Osteoblast (primary cell): ENCODE measurements around the gene EIF2S3. TPM values are rescaled to one million over a fixed set of nuclear protein-coding genes. Genes with fewer than 3 reads are reported as not detected.
"Not testable (repeated sequence)": the region's sequence is repeated elsewhere in the genome, so short reads cannot be mapped to it uniquely, and the experiment has no call there.

Experiments
- DNase-seq: peaks from one replicate; pipeline ENCODE4 v3.0.0; 2011; ENCODE audit warnings: low spot score, mixed read lengths; ENCODE audit not compliant: insufficient read length; ENCODE audit errors: missing footprints
- H2AFZ ChIP-seq: 2 replicates; pipeline ENCODE4 v1.6.0; 2011; ENCODE audit warnings: mild to moderate bottlenecking, low read length
- H3K27ac ChIP-seq: 2 replicates; pipeline ENCODE4 v1.5.1; 2011; ENCODE audit warnings: mild to moderate bottlenecking, low read depth, low read length, moderate library complexity
- H3K27me3 ChIP-seq: 2 replicates; pipeline ENCODE4 v1.6.0; 2012; ENCODE audit warnings: mild to moderate bottlenecking, control low read depth, inconsistent platforms, low read length, moderate library complexity; ENCODE audit not compliant: insufficient read depth
- H3K36me3 ChIP-seq: 2 replicates; pipeline ENCODE4 v1.5.1; 2011; ENCODE audit warnings: mild to moderate bottlenecking, low read length, control low read depth, moderate library complexity; ENCODE audit not compliant: insufficient read depth
- H3K4me1 ChIP-seq: 2 replicates; pipeline ENCODE4 v1.5.1; 2011; ENCODE audit warnings: mild to moderate bottlenecking, low read length, control low read depth, moderate library complexity; ENCODE audit not compliant: insufficient read depth
- H3K4me2 ChIP-seq: 2 replicates; pipeline ENCODE4 v1.6.0; 2011; ENCODE audit warnings: mild to moderate bottlenecking, low read length; ENCODE audit not compliant: insufficient read depth
- H3K4me3 ChIP-seq: fragments of 200-600 bp; sonication (generic); 3 replicates; pipeline ENCODE4 v1.5.1; 2012; ENCODE audit warnings: mild to moderate bottlenecking, low read length, inconsistent platforms; ENCODE audit not compliant: insufficient read depth
- H3K79me2 ChIP-seq: 2 replicates; pipeline ENCODE4 v1.6.0; 2012; ENCODE audit warnings: mild to moderate bottlenecking, low read length, control low read depth, inconsistent platforms; ENCODE audit not compliant: insufficient read depth
- H3K9me3 ChIP-seq: 2 replicates; pipeline ENCODE4 v1.5.1; 2011; ENCODE audit warnings: low read depth, low read length, control low read depth
- H4K20me1 ChIP-seq: 2 replicates; pipeline ENCODE4 v1.6.0; 2012; ENCODE audit warnings: mild to moderate bottlenecking, low read length, control low read depth; ENCODE audit not compliant: insufficient read depth
- CTCF ChIP-seq: IDR thresholded peaks from 2 replicates; pipeline ENCODE4 v1.5.1; 2011; ENCODE audit warnings: mild to moderate bottlenecking, low read depth, low read length, moderate library complexity; ENCODE audit errors: extremely low read depth
- total RNA-seq: library from RNA; depleted of rRNA; stranded (reverse); fragments of >200 nt; gene quantifications from 2 replicates; pipeline ENCODE4 v1.2.3, GENCODE V29; 2012

Gene EIF2S3
- total RNA-seq, 1 donor, result 374 TPM

GRCh38 chrX:24027985-24028384 is 26.8 kb upstream of the EIF2S3 start:
- no peak for DNase-seq
- Histone ChIP-seq H3K79me2 (peaks cover 21% of the 10 kb centered on the region), H2AFZ (no peak overlapping the region), H3K27ac (no peak overlapping the region), H3K9me3 (no peaks in the 10 kb centered on the region), H4K20me1 (no peaks in the 10 kb centered on the region), H3K4me2 (no peak overlapping the region), H3K27me3 (no peaks in the 10 kb centered on the region), H3K4me3 (no peak overlapping the region), H3K36me3 (no peaks in the 10 kb centered on the region), H3K4me1 (no peaks in the 10 kb centered on the region)
- TF ChIP-seq CTCF, result no peak

- DNase-seq, result no peak
- Histone ChIP-seq H3K27me3 (no peaks in the 10 kb centered on the region), H4K20me1 (no peaks in the 10 kb centered on the region), H3K27ac (no peak overlapping the region), H2AFZ (no peak overlapping the region), H3K4me1 (no peaks in the 10 kb centered on the region), H3K36me3 (no peaks in the 10 kb centered on the region), H3K9me3 (no peaks in the 10 kb centered on the region), H3K4me2 (no peak overlapping the region), H3K4me3 (no peak overlapping the region), H3K79me2 (no peaks in the 10 kb centered on the region)
- no peak for TF ChIP-seq CTCF
Observed at GRCh38 chrX:24030597-24030996, 24.2 kb upstream of the EIF2S3 start.

- Histone ChIP-seq H4K20me1 (no peaks in the 10 kb centered on the region), H3K27me3 (no peaks in the 10 kb centered on the region), H3K27ac (no peak overlapping the region), H2AFZ (no peak overlapping the region), H3K4me3 (no peak overlapping the region), H3K9me3 (no peaks in the 10 kb centered on the region), H3K4me2 (no peak overlapping the region), H3K36me3 (no peaks in the 10 kb centered on the region), H3K79me2 (no peaks in the 10 kb centered on the region), H3K4me1 (no peaks in the 10 kb centered on the region)
- DNase-seq, result no peak
- TF ChIP-seq CTCF, result no peak
Observed at GRCh38 chrX:24034485-24034884, 20.3 kb upstream of the EIF2S3 start.

- H4K20me1 ChIP-seq, result no peaks in the 10 kb centered on the region
Observed at GRCh38 chrX:24037729-24038128, 17.0 kb upstream of the EIF2S3 start.

GRCh38 chrX:24046060-24046459 is 8.7 kb upstream of the EIF2S3 start:
- H3K36me3 ChIP-seq, H3K4me1 ChIP-seq, H3K4me2 ChIP-seq: not testable (repeated sequence)

More at GRCh38 chrX:24037729-24038128, 17.0 kb upstream of the EIF2S3 start:
- no peaks in the 10 kb centered on the region for H3K27me3 ChIP-seq
- no peaks in the 10 kb centered on the region for H3K36me3 ChIP-seq
- no peak for DNase-seq
- no peak overlapping the region for H3K4me2 ChIP-seq
- H3K27ac ChIP-seq, result no peak overlapping the region
- H3K79me2 ChIP-seq, result no peaks in the 10 kb centered on the region
- no peak overlapping the region for H2AFZ ChIP-seq
- TF ChIP-seq CTCF, result no peak
- no peaks in the 10 kb centered on the region for H3K9me3 ChIP-seq
- no peaks in the 10 kb centered on the region for H3K4me1 ChIP-seq
- H3K4me3 ChIP-seq, result no peak overlapping the region

GRCh38 chrX:24049643-24050042 is 5.1 kb upstream of the EIF2S3 start:
- DNase-seq, H3K36me3 ChIP-seq, H3K4me1 ChIP-seq, H3K79me2 ChIP-seq, H2AFZ ChIP-seq, H3K4me3 ChIP-seq, H3K27ac ChIP-seq, H3K4me2 ChIP-seq, H3K9me3 ChIP-seq, H3K27me3 ChIP-seq, H4K20me1 ChIP-seq: not testable (repeated sequence)

More at GRCh38 chrX:24046060-24046459, 8.7 kb upstream of the EIF2S3 start:
- not testable (repeated sequence) for H4K20me1 ChIP-seq, H3K79me2 ChIP-seq, H3K4me3 ChIP-seq, DNase-seq, H3K9me3 ChIP-seq, H3K27ac ChIP-seq, H3K27me3 ChIP-seq, H2AFZ ChIP-seq
